ENCODE data around the gene MAP4K4.
"Not testable (repeated sequence)": the region's sequence is repeated elsewhere in the genome, so short reads cannot be mapped to it uniquely, and the experiment has no call there.

MAP4K4 gene

GRCh38 chr2:101770726-101771125 is 73.2 kb downstream of the MAP4K4 start:
- DNase-seq: no peak

GRCh38 chr2:101771227-101771902 is 73.9 kb downstream of the MAP4K4 start:
- no peak for DNase-seq

- no peak for DNase-seq
Measured at GRCh38 chr2:101771910-101772321, 74.4 kb downstream of the MAP4K4 start.

- DNase-seq: no peak
Measured at GRCh38 chr2:101773137-101773536, 75.6 kb downstream of the MAP4K4 start.

- not testable (repeated sequence) for DNase-seq
Measured at GRCh38 chr2:101773961-101774360, 76.5 kb downstream of the MAP4K4 start.

GRCh38 chr2:101775092-101775491 is 77.6 kb downstream of the MAP4K4 start:
- DNase-seq: no peak

GRCh38 chr2:101775636-101776035 is 78.1 kb downstream of the MAP4K4 start:
- DNase-seq: no peak

- no peak for DNase-seq
Measured at GRCh38 chr2:101776172-101777043, 78.9 kb downstream of the MAP4K4 start.

GRCh38 chr2:101777337-101777736 is 79.8 kb downstream of the MAP4K4 start:
- no peak for DNase-seq

- DNase-seq: no peak
Measured at GRCh38 chr2:101778102-101778501, 80.6 kb downstream of the MAP4K4 start.

- DNase-seq: no peak
Measured at GRCh38 chr2:101779190-101779589, 81.7 kb downstream of the MAP4K4 start.

- DNase-seq: no peak
Measured at GRCh38 chr2:101779656-101780055, 82.1 kb downstream of the MAP4K4 start.

GRCh38 chr2:101781326-101781725 is 83.8 kb downstream of the MAP4K4 start:
- DNase-seq: no peak

GRCh38 chr2:101781791-101782426 is 84.4 kb downstream of the MAP4K4 start:
- DNase-seq: no peak

- no peak for DNase-seq
Measured at GRCh38 chr2:101782427-101782792, 84.9 kb downstream of the MAP4K4 start.

- DNase-seq: no peak
Measured at GRCh38 chr2:101787097-101787496, 89.6 kb downstream of the MAP4K4 start.

- DNase-seq: no peak
Measured at GRCh38 chr2:101788565-101788964, 91.1 kb downstream of the MAP4K4 start.

- no peak for DNase-seq
Measured at GRCh38 chr2:101788995-101789970, 91.8 kb downstream of the MAP4K4 start.

- DNase-seq: no peak
Measured at GRCh38 chr2:101790416-101790815, 92.9 kb downstream of the MAP4K4 start.

- no peak for DNase-seq
Measured at GRCh38 chr2:101790857-101791256, 93.3 kb downstream of the MAP4K4 start.

GRCh38 chr2:101792208-101792607 is 94.7 kb downstream of the MAP4K4 start:
- DNase-seq: no peak

GRCh38 chr2:101793277-101793969 is 95.9 kb downstream of the MAP4K4 start:
- DNase-seq: no peak

Data from cortex of kidney (tissue), 1 donor.